Measurements from ENCODE around the gene AIFM2. TPM values are rescaled to one million over a fixed set of nuclear protein-coding genes. Genes with fewer than 3 reads are reported as not detected.
"Not testable (repeated sequence)": the region's sequence is repeated elsewhere in the genome, so short reads cannot be mapped to it uniquely, and the experiment has no call there.

Gene AIFM2
- total and polyA plus RNA-seq, 7 donors, result 8.7 to 40.5 (median 10.6) TPM

DNA sequence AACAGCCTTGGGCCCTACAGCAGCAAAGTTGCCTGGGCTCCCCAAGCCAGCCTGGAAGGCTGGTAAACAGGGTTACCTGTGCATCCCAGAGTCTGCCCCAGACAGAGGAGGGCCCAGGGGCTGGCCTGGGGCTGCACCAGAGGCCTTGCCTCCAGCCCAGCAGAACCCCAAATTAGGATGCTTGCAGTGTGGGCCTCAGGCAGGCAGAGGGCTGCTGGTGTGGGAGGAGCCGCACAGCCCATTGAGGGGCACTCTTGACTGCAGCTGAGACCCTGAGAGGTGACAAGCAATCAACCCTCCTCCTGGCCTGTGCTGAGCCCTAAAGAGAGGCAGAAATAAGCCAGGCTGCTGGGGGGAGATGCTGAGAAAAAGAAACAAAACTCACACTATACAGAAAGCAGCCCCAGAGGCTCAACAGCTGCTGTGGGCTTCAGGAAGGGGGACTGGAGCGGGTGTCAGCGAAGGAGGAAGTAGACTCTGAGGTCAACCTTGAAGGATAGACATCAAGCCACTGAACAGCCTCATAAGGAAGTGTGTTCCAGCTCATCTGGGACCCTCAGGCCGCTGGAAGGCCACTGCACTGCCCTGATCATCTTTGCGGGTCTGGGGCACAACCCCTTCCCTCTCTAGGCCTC lies 6.6 kb downstream of the AIFM2 start:
- ATAC-seq (no peak), DNase-seq (no peak)
- H3K4me1 ChIP-seq, result peaks cover 6% of the 10 kb centered on the region
- intact Hi-C loops (cut with DNase I), result no loop called here
- no peaks in the 10 kb centered on the region for H3K27me3 ChIP-seq (ENCODE audit: insufficient read depth in 3 of 3, low read length in 2 of 3)
- peaks cover 2 to 40% of the 10 kb centered on the region in 2 donors for H3K36me3 ChIP-seq (ENCODE audit: insufficient read depth in 1 of 2, low read depth in 1 of 2)
- no peak overlapping the region for H3K4me3 ChIP-seq
- H3K27ac ChIP-seq, result no peak overlapping the region
- no peak for TF ChIP-seq CTCF (IDR thresholded peaks at IDR 0.05)
- WGBS, 3 donors, result 87 to 92% (median 89%) methylated on average over 5 of the region's 5 CpGs
- no peaks in the 10 kb centered on the region for H3K9me3 ChIP-seq

DNA sequence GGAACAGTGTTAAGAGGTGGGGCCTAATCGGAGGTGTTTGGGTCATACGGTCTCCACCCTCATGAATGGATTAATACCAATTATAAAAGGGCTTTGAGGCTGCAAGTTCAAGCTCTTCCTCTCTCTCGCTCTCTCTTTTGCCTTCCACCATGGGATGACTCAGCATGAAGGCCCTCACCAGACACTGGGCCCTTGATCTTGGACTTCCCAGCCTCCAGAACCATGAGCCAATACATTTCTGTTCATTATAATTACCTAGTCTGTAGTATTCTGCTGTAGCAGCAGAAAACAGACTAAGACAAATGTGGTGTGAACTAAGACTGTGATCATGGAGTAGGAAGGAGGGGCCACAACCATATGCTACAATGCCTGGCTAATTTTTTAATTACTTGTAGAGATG lies 7.7 kb downstream of the AIFM2 start:
- DNase-seq (no peak), ATAC-seq (no peak)
- H3K36me3 ChIP-seq (ENCODE audit: insufficient read depth in 1 of 2, low read depth in 1 of 2), result peaks cover 2 to 50% of the 10 kb centered on the region in 2 donors
- intact Hi-C loops (cut with DNase I), result no loop called here
- no peak overlapping the region for H3K4me3 ChIP-seq
- 94 to 100% (median 97%) methylated on average over 3 of the region's 3 CpGs for WGBS, 3 donors
- no peak for TF ChIP-seq CTCF (IDR thresholded peaks at IDR 0.05)
- H3K9me3 ChIP-seq, result no peaks in the 10 kb centered on the region
- H3K27me3 ChIP-seq (ENCODE audit: insufficient read depth in 3 of 3, low read length in 2 of 3), result no peaks in the 10 kb centered on the region
- H3K27ac ChIP-seq, result no peak overlapping the region
- H3K4me1 ChIP-seq, result no peaks in the 10 kb centered on the region

- intact Hi-C loops (cut with DNase I), result no loop called here
- TF ChIP-seq CTCF (IDR thresholded peaks at IDR 0.05), result no peak
- Histone ChIP-seq H3K27me3 (ENCODE audit: insufficient read depth in 3 of 3, low read length in 2 of 3) (no peaks in the 10 kb centered on the region), H3K4me3 (no peak overlapping the region), H3K9me3 (no peaks in the 10 kb centered on the region), H3K4me1 (no peaks in the 10 kb centered on the region), H3K36me3 (ENCODE audit: insufficient read depth in 1 of 2, low read depth in 1 of 2) (peaks cover 2 to 50% of the 10 kb centered on the region in 2 donors), H3K27ac (no peak overlapping the region)
- DNase-seq (no peak), ATAC-seq (no peak)
- WGBS, 3 donors, result 96% methylated on average over 1 of the region's 1 CpG
Observed at GRCh38 chr10:70124415-70124814, 8.2 kb downstream of the AIFM2 start.

DNA sequence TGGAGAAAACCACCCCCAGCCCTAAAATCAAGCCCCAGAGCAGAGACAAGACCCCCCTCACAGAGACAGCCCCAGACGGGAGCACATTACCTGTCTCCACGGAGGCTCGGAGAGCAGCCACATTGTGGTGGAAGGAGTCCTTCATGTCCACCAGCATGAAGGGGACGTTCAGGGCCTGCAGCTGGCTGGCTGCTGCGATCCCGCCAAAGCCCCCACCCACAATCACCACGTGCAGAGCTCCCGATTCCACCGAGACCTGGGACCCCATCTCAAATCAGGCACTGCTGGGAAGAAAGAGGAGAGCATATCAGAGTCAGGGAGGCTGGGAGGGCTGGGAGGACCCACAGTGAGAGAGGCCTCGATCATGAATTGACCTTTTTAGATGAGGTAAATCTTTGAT lies 8.8 kb downstream of the AIFM2 start:
- intact Hi-C loops (cut with DNase I), result no loop called here
- H3K4me1 ChIP-seq, result no peaks in the 10 kb centered on the region
- peaks cover 2 to 56% of the 10 kb centered on the region in 2 donors for H3K36me3 ChIP-seq (ENCODE audit: insufficient read depth in 1 of 2, low read depth in 1 of 2)
- 86 to 90% (median 89%) methylated on average over 10 of the region's 10 CpGs for WGBS, 3 donors
- no peak for DNase-seq
- TF ChIP-seq CTCF (IDR thresholded peaks at IDR 0.05), result no peak
- no peak for ATAC-seq
- H3K27ac ChIP-seq, result no peak overlapping the region
- H3K9me3 ChIP-seq, result no peaks in the 10 kb centered on the region
- no peak overlapping the region for H3K4me3 ChIP-seq
- H3K27me3 ChIP-seq (ENCODE audit: insufficient read depth in 3 of 3, low read length in 2 of 3), result no peaks in the 10 kb centered on the region

- H3K27ac ChIP-seq; H3K4me3 ChIP-seq; H3K4me1 ChIP-seq; ATAC-seq; intact Hi-C loops (cut with DNase I); DNase-seq; H3K27me3 ChIP-seq (ENCODE audit: insufficient read depth in 3 of 3, low read length in 2 of 3); H3K9me3 ChIP-seq: not testable (repeated sequence)
- H3K36me3 ChIP-seq (ENCODE audit: insufficient read depth in 1 of 2, low read depth in 1 of 2), result peaks cover 2 to 55% of the 10 kb centered on the region in 2 donors
- WGBS, 3 donors, result 93 to 98% (median 97%) methylated on average over 9 of the region's 9 CpGs
Observed at GRCh38 chr10:70123166-70123565, 9.5 kb downstream of the AIFM2 start.

Measured in psoas muscle (tissue), 8 donors.